MM.1S (cell line): ENCODE results near the gene FCRL1.

Source experiments
- DNase-seq: peaks from one replicate; pipeline ENCODE4 v3.0.0-alpha.2; 2015
- H2AFZ ChIP-seq: fragments of 300-600 bp; sonication (generic); 2 replicates; pipeline ENCODE4 v1.6.0; 2016; ENCODE audit warnings: antibody characterized with exemption, low read length
- H3F3A ChIP-seq: fragments of 300-600 bp; sonication (generic); 2 replicates; pipeline ENCODE4 v1.6.1; 2016; ENCODE audit warnings: mild to moderate bottlenecking, antibody characterized with exemption, low read length, moderate library complexity, mixed read lengths; ENCODE audit not compliant: insufficient read depth
- H3K27ac ChIP-seq: fragments of 300-600 bp; sonication (generic); 2 replicates; pipeline ENCODE4 v1.5.1; 2016; ENCODE audit warnings: mild to moderate bottlenecking, low read length
- H3K27me3 ChIP-seq: fragments of 300-600 bp; sonication (generic); replicated peaks from 2 replicates; pipeline ENCODE4 v1.6.0; 2016; ENCODE audit warnings: low read length; ENCODE audit not compliant: insufficient read depth
- H3K36me3 ChIP-seq: fragments of 300-600 bp; sonication (generic); replicated peaks from 2 replicates; pipeline ENCODE4 v1.6.1; 2016; ENCODE audit warnings: mild to moderate bottlenecking, low read length, mixed read lengths; ENCODE audit not compliant: insufficient read depth
- H3K4me1 ChIP-seq: fragments of 300-600 bp; sonication (generic); 2 replicates; pipeline ENCODE4 v1.6.1; 2016; ENCODE audit warnings: low read length, mixed read lengths
- H3K4me2 ChIP-seq: fragments of 300-600 bp; sonication (generic); 2 replicates; pipeline ENCODE4 v1.6.0; 2016; ENCODE audit warnings: low read depth, low read length
- H3K4me3 ChIP-seq: fragments of 300-600 bp; sonication (generic); 2 replicates; pipeline ENCODE4 v1.5.1; 2016; ENCODE audit warnings: low read length, mixed read lengths
- H3K79me2 ChIP-seq: fragments of 300-600 bp; sonication (generic); 2 replicates; pipeline ENCODE4 v1.6.1; 2016; ENCODE audit warnings: mixed run types, low read length, mixed read lengths
- H3K9ac ChIP-seq: fragments of 300-600 bp; sonication (generic); 2 replicates; pipeline ENCODE4 v1.6.1; 2016; ENCODE audit warnings: low read length, mixed read lengths
- H3K9me2 ChIP-seq: fragments of 300-600 bp; sonication (generic); replicated peaks from 2 replicates; pipeline ENCODE4 v1.6.1; 2016; ENCODE audit warnings: mild to moderate bottlenecking, low read length, mixed read lengths; ENCODE audit not compliant: insufficient read depth
- H3K9me3 ChIP-seq: fragments of 300-600 bp; sonication (generic); replicated peaks from 2 replicates; pipeline ENCODE4 v1.6.1; 2016; ENCODE audit warnings: mild to moderate bottlenecking, low read length, mixed read lengths; ENCODE audit not compliant: insufficient read depth
- H4K20me1 ChIP-seq: fragments of 300-600 bp; sonication (generic); 2 replicates; pipeline ENCODE4 v1.6.1; 2016; ENCODE audit warnings: mild to moderate bottlenecking, low read length, moderate library complexity, mixed read lengths; ENCODE audit not compliant: insufficient read depth
- CTCF ChIP-seq: fragments of 300-600 bp; sonication (generic); IDR thresholded peaks from 2 replicates; pipeline ENCODE4 v1.5.1; 2016; ENCODE audit warnings: antibody characterized with exemption, low read length, mixed read lengths
- EZH2 ChIP-seq: fragments of 300-600 bp; sonication (generic); optimal IDR thresholded peaks from 2 replicates; pipeline ENCODE3; 2017; ENCODE audit warnings: low read depth, mild to moderate bottlenecking, antibody characterized with exemption, low read length, mixed read lengths
- EZH2phosphoT487 ChIP-seq: fragments of 300-600 bp; sonication (generic); IDR thresholded peaks from 2 replicates; pipeline ENCODE4 v1.6.1; 2018; ENCODE audit warnings: antibody characterized with exemption, low read length

The FCRL1 gene

GRCh38 chr1:157775101-157775870, 44.6 kb downstream of the FCRL1 start:
- no peaks in the 10 kb centered on the region for H3K9me3 ChIP-seq
- no peaks in the 10 kb centered on the region for H3K36me3 ChIP-seq
- no peak overlapping the region for H3K27ac ChIP-seq
- no peak for TF ChIP-seq CTCF
- TF ChIP-seq EZH2, result no peak
- TF ChIP-seq EZH2phosphoT487, result no peak
- no peaks in the 10 kb centered on the region for H3K27me3 ChIP-seq
- no peaks in the 10 kb centered on the region for H3K9me2 ChIP-seq
- H2AFZ ChIP-seq, result no peak overlapping the region
- H3K79me2 ChIP-seq, result no peaks in the 10 kb centered on the region
- H3K9ac ChIP-seq, result no peak overlapping the region
- H3K4me1 ChIP-seq, result peaks cover 39% of the 10 kb centered on the region
- H3F3A ChIP-seq, result peaks cover 5% of the 10 kb centered on the region; the same call in 1 of the 2 replicates
- H3K4me3 ChIP-seq, result no peak overlapping the region
- no peaks in the 10 kb centered on the region for H4K20me1 ChIP-seq
- DNase-seq, result no peak
- H3K4me2 ChIP-seq, result no peak overlapping the region

- Histone ChIP-seq H2AFZ (no peak overlapping the region), H3K36me3 (no peaks in the 10 kb centered on the region), H3K4me1 (peaks cover 39% of the 10 kb centered on the region), H3F3A (peaks cover 5% of the 10 kb centered on the region; the same call in 1 of the 2 replicates), H3K9me2 (no peaks in the 10 kb centered on the region), H3K4me2 (peak overlapping the region; percentile 31), H3K79me2 (no peaks in the 10 kb centered on the region), H3K9ac (no peak overlapping the region), H4K20me1 (no peaks in the 10 kb centered on the region), H3K27me3 (no peaks in the 10 kb centered on the region), H3K9me3 (no peaks in the 10 kb centered on the region), H3K4me3 (no peak overlapping the region), H3K27ac (no peak overlapping the region)
- TF ChIP-seq EZH2phosphoT487 (no peak), EZH2 (no peak), CTCF (no peak)
- no peak for DNase-seq
Observed at GRCh38 chr1:157774412-157774811, 45.5 kb downstream of the FCRL1 start.

GRCh38 chr1:157773493-157774350, 46.2 kb downstream of the FCRL1 start:
- no peaks in the 10 kb centered on the region for H3K9me2 ChIP-seq
- no peaks in the 10 kb centered on the region for H3K9me3 ChIP-seq
- peak overlapping the region; percentile 21; the same call in 1 of the 2 replicates for H2AFZ ChIP-seq
- peak; percentile 81 for DNase-seq
- H3K27ac ChIP-seq, result no peak overlapping the region
- no peaks in the 10 kb centered on the region for H3K27me3 ChIP-seq
- peak overlapping the region; percentile 31 for H3K4me2 ChIP-seq
- H4K20me1 ChIP-seq, result no peaks in the 10 kb centered on the region
- H3K36me3 ChIP-seq, result no peaks in the 10 kb centered on the region
- TF ChIP-seq EZH2 (no peak), EZH2phosphoT487 (no peak), CTCF (peak; percentile 100)
- H3K9ac ChIP-seq, result no peak overlapping the region
- H3K79me2 ChIP-seq, result no peaks in the 10 kb centered on the region
- H3K4me1 ChIP-seq, result peaks cover 39% of the 10 kb centered on the region
- peak overlapping the region; percentile 17; the same call in 1 of the 2 replicates for H3K4me3 ChIP-seq
- H3F3A ChIP-seq, result peaks cover 5% of the 10 kb centered on the region; the same call in 1 of the 2 replicates
